Activated T-cell treated with anti-CD3 and anti-CD28 coated beads for 1 hour (primary cell): ENCODE measurements around the gene MCM10.

ENCODE experiments used
- DNase-seq: peaks from one replicate; pipeline ENCODE4 v3.0.0-alpha.2; 2020; ENCODE audit warnings: low read depth

The MCM10 gene

GRCh38 chr10:13165177-13165576, 3.8 kb downstream of the MCM10 start:
- DNase-seq: no peak

- no peak for DNase-seq
These were observed 6.2 kb downstream of the MCM10 start for GRCh38 chr10:13167568-13167967.

DNA sequence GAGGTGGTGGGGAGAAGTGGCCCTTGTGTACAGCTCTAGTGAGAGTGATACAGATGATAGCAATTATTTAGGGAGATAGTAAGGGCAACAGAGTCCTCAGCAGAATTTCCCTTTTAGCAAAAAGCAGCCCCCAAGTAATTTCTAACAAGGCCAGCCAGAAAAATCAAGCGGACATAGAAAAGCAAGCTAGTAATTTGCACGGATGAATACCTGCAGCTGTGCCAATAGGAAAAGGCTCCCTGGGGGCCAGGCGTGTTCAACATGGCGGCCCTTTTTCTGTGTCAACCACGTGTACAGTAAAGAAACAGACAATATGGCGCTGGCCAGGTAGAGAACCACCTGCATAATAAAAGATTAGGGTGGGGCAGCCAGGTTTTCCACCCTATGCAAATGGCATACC, 7.4 kb downstream of the MCM10 start:
- no peak for DNase-seq

- no peak for DNase-seq
These were observed 12.3 kb downstream of the MCM10 start for GRCh38 chr10:13173616-13174015.

DNA sequence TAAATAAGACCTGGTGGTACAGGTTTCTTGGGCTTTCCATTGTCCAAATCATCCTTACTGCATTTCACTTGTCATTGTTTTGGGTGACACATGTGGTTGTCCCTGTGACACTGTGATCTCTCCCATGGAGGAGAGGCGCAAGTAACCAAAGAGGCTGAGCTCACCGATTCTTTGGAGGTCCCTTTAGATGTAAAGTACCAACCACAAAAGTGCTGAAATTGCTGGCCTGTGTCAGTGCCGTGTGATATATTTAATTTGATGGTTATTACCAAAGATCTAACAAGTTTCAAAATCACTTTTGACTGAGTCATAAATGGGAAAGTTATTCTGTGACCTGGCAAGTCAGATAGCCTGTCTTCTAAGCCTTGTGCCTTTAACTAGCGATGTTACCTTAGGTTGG, 19.4 kb downstream of the MCM10 start:
- no peak for DNase-seq

- no peak for DNase-seq
These were observed 21.1 kb downstream of the MCM10 start for GRCh38 chr10:13182424-13182823.

GRCh38 chr10:13183625-13184024, 22.3 kb downstream of the MCM10 start:
- no peak for DNase-seq

- DNase-seq: no peak
These were observed 22.9 kb downstream of the MCM10 start for GRCh38 chr10:13184276-13184675.

GRCh38 chr10:13184730-13185514, 23.6 kb downstream of the MCM10 start:
- DNase-seq: no peak

DNA sequence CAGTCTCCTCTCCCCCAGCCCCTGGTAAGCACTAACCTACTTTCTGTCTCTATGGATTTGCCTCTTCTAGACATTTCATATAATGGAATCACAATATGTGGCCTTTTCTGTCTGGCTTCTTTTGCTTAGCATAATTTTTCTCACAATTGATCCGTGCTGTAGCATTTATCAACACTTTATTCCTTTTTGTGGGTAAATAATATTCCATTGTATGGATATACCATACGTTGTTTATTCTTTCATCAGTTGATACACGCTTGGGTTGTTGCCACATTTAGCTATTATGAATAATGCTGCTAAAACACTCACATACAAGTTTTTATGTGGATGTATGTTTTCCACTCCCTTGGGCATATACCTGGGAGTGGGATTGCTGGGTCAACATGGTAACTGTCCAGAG, 25.8 kb downstream of the MCM10 start:
- no peak for DNase-seq

DNA sequence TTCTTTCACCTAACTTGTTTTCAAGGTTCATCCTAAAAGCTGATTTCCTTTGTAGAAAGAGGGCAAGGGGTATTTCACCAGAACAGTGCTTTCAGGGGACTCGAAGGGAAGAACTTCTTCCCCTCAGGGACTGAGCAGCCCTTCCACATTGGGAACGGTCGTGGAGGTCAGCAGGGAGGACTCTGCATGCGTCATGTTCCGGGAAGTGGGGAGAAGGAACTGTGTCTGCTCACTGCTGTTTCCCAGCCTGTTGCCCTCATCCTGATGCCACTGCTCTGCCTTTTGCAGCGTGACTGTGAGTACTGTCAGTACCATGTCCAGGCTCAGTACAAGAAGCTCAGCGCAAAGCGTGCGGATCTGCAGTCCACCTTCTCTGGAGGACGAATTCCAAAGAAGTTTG, 27.2 kb downstream of the MCM10 start:
- no peak for DNase-seq

DNA sequence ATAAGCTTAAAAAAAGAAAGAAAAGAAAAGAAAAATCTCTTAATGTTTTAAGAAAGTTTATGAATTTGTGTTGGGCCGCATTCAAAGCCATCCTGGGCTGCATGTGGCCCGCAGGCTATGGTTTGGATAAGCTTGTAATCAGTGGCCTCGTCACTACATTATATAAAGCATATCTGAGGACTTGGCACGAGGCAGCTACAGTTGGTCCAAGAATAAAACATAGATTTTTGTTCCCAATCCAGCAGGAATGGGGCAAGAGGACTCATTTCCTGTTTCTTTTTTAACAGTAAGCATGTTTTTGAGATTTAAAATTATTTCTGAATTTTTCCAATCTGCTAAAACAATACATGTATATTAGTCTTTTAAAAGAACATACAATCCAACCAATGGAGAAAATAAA, 28.6 kb downstream of the MCM10 start:
- DNase-seq: no peak

- no peak for DNase-seq
These were observed 29.5 kb downstream of the MCM10 start for GRCh38 chr10:13190816-13191215.

DNA sequence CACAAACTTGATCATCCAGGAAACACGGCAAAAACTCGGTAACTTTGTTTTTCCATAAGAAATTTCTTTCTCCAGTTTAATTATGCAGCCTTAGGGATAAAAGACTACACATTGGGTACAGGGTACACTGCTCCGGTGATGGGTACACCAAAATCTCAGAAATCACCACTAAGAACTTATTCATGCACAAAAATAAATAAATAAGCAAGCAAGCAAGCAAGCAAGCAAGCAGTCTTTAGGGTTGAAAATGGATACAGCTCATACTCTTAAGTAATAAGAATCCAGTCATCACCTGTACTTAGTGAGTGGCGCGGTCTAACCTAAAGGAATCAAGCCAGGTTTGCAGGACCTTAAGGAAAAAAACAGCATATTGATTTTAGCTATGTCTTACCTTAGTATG, 30.0 kb downstream of the MCM10 start:
- no peak for DNase-seq

DNA sequence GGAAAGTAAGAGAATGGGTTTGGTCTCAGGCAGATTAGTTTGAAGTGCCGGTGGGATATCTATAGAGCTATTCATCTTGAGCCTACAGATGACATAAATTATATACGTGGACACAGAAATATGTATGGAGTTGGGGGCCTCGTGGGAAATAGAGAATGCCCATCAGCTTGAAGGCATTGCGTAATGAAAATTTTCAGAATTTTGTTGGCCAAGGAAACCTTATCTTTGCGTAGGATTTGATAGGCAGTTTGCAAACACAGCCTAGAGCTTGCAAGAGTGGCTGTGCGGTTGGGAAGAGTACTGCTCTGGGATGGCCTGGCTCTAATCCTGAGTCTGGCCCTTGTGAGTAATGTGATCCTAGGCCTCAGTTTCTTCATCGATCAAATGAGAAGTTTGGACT, 32.3 kb downstream of the MCM10 start:
- DNase-seq: no peak

DNA sequence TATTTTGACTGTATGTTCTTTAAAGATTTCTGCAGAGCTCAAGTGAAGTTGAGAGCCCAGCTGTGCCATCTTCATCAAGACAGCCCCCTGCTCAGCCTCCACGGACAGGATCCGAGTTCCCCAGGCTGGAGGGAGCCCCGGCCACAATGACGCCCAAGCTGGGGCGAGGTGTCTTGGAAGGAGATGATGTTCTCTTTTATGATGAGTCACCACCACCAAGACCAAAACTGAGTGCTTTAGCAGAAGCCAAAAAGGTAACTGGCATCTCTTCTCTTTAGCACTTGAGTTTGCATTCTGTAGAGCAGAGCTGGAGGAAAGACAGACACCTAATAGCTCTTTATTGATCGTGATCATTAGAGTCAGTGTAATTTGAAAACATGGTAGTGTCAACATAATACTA, 33.7 kb downstream of the MCM10 start:
- DNase-seq: no peak

GRCh38 chr10:13201132-13201531, 39.8 kb downstream of the MCM10 start:
- DNase-seq: no peak

- DNase-seq: no peak
These were observed 44.7 kb downstream of the MCM10 start for GRCh38 chr10:13206091-13206490.

DNA sequence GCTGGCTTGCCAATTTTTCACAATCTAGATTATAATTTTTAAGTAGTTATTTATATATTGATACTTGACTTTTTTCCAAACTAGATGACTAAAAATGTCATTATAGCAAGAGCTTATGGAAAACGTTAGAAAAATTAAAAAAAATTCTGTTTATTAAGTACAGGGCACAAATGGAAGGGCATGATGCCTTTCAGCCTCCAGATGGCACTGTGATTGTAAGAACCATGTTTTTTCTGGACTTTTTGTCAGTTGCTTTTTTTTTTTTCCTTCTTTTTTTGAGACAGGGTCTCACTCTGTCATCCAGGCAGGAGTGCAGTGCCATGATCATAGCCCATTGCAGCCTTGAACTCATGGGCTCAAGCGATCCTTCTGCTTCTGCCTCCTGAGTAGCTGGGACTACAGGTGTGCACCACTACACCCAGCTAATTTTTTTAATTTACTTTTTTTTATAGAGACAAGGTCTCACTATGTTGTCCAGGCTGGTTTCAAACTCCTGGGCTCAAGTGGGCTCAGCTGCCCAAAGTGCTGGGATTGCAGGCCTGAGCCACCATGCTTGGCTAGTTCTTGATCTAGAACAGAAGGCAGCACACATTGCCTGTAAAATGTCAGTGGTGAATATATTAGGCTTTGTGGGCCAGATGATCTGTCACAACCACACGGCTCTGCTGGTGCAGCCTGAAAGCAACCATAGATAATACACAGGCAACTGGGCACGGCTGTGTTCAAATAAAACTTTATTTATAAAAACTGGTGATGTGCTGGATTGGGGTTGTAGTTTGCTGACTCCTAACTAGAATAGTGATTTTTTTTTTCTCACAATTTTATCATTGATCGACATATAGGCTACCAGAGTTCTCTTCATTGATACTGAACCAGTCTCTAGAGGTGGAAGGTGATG, 45.4 kb downstream of the MCM10 start:
- DNase-seq: no peak

DNA sequence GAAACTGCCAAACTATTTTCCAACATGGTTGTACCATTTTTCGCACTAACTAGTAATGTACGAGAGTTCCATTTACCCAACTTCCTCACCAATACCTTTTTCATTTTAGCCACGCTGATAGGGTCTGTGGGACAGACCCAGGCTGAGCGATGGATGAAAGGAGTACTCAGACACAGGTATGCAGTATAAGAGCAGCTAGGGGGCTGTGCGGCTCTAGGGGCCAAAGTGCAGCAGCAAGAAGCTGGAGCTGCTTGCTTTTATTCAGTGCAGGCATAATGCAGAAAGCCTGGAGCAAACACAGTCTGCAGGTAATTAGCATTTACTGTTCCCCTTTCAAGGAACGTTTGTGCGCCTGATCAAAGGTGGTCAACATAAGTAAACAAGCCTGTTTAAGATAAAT, 51.8 kb downstream of the MCM10 start:
- DNase-seq: no peak

- no peak for DNase-seq
These were observed 57.5 kb downstream of the MCM10 start for GRCh38 chr10:13218878-13219277.

GRCh38 chr10:13219685-13220670, 58.6 kb downstream of the MCM10 start:
- no peak for DNase-seq
